Measurements from ENCODE around the gene CACNA2D3. TPM values are rescaled to one million over a fixed set of nuclear protein-coding genes. Genes with fewer than 3 reads are reported as not detected.

CACNA2D3 gene
- polyA plus RNA-seq, 3 donors, result 8.3 to 21.5 (median 10.4) TPM

DNA sequence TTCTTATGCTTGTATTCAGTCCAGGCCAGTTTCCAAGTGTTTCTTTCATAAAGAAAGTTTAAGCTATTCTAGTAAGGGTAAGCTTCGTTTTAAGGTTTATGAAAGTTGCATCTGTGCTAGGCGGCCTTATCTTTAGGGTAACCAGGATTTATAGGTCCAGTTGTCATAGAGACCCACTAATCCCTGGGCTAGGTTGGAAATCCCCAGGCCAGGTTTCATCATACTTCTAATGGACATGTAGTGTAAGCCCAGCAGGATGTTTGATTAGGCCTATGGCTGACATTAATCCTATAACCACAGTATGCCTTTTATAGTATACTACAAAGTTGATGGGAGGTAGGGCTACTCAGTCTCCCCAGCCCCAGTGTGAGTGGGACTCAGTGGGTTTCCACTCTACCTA is 312.4 kb downstream of the CACNA2D3 start:
- no peaks in the 10 kb centered on the region for H4K20me1 ChIP-seq (ENCODE audit: insufficient read depth, low read length)
- H3K4me1 Mint-ChIP-seq, result no peaks in the 10 kb centered on the region
- no CpG with 5 or more reads among the region's 2 CpGs for WGBS (ENCODE audit: insufficient coverage)

DNA sequence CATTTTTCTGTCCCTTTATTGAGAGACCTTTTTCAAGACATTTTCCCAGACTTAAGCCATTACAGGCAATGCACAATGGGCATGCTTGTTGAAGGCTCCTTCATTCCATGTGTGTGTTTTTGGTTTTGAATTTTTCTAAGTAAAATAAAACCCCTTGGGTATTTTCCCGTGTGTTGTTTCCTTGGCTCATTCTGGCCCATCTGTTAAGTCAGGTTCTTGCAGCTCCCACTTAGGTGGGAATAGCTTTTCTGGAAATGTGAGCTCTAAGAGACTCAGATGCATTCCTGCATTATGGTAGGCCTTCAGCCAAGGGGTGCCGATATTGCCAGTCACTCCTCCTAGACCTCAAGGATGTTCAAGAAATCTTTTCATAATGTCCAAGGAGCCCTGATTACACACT is 314.9 kb downstream of the CACNA2D3 start:
- no peak for DNase-seq
- WGBS (ENCODE audit: insufficient coverage), result 89% methylated on average over 1 of the region's 2 CpGs
- no peaks in the 10 kb centered on the region for H3K36me3 Mint-ChIP-seq

More for the DNA sequence above, 312.4 kb downstream of the CACNA2D3 start:
- Mint-ChIP-seq H3K4me3 (no peak overlapping the region), H3K27me3 (ENCODE audit: low read depth in 3 of 3) (peaks cover 1 to 2% (median 2%) of the 10 kb centered on the region in 3 donors), H3K36me3 (no peaks in the 10 kb centered on the region), H3K9me3 (peaks cover 0 to 3% (median 0%) of the 10 kb centered on the region in 7 donors), H3K27ac (no peak overlapping the region)
- H3K9ac ChIP-seq (ENCODE audit: insufficient read depth, low read length, poor library complexity, severe bottlenecking), result no peak overlapping the region
- intact Hi-C loops (cut with micrococcal nuclease), result no loop called here
- no peak overlapping the region for H3K4me2 ChIP-seq (replicated peaks; ENCODE audit: extremely low read depth, low read length, poor library complexity, severe bottlenecking)
- H3K9me3 ChIP-seq (replicated peaks in 1 of 2; ENCODE audit: control insufficient read depth in 1 of 2, insufficient read depth in 1 of 2, low read length in 2 of 2), result no peaks in the 10 kb centered on the region
- DNase-seq, result no peak
- H3K4me1 ChIP-seq (ENCODE audit: control insufficient read depth in 1 of 2, insufficient read depth in 2 of 2, low read length in 2 of 2), result no peaks in the 10 kb centered on the region
- H3K36me3 ChIP-seq (replicated peaks in 1 of 2; ENCODE audit: control insufficient read depth in 1 of 2, insufficient read depth in 2 of 2, low read length in 2 of 2), result no peaks in the 10 kb centered on the region
- H2AFZ ChIP-seq (ENCODE audit: insufficient read depth, low read depth, low read length, poor library complexity, severe bottlenecking), result no peak overlapping the region
- H3K27me3 ChIP-seq (ENCODE audit: control insufficient read depth in 2 of 2, insufficient read depth in 2 of 2, low read length in 2 of 2), result no peaks in the 10 kb centered on the region
- H3K4me3 ChIP-seq (replicated peaks in 1 of 3; ENCODE audit: low read depth in 2 of 3, low read length in 3 of 3), result no peak overlapping the region
- no peak overlapping the region for H3K27ac ChIP-seq (ENCODE audit: low read depth in 1 of 2, low read length in 2 of 2)
- H3K79me2 ChIP-seq (ENCODE audit: insufficient read depth, low read length), result no peaks in the 10 kb centered on the region
- TF ChIP-seq, protein P1, sequence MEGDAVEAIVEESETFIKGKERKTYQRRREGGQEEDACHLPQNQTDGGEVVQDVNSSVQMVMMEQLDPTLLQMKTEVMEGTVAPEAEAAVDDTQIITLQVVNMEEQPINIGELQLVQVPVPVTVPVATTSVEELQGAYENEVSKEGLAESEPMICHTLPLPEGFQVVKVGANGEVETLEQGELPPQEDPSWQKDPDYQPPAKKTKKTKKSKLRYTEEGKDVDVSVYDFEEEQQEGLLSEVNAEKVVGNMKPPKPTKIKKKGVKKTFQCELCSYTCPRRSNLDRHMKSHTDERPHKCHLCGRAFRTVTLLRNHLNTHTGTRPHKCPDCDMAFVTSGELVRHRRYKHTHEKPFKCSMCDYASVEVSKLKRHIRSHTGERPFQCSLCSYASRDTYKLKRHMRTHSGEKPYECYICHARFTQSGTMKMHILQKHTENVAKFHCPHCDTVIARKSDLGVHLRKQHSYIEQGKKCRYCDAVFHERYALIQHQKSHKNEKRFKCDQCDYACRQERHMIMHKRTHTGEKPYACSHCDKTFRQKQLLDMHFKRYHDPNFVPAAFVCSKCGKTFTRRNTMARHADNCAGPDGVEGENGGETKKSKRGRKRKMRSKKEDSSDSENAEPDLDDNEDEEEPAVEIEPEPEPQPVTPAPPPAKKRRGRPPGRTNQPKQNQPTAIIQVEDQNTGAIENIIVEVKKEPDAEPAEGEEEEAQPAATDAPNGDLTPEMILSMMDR (IDR thresholded peaks at IDR 0.05), result no peak

More for the DNA sequence above, 314.9 kb downstream of the CACNA2D3 start:
- no peaks in the 10 kb centered on the region for H3K79me2 ChIP-seq (ENCODE audit: insufficient read depth, low read length)
- Mint-ChIP-seq H3K27ac (no peak overlapping the region), H3K4me1 (no peaks in the 10 kb centered on the region), H3K4me3 (no peak overlapping the region), H3K9me3 (peaks cover 0 to 3% (median 0%) of the 10 kb centered on the region in 7 donors), H3K27me3 (ENCODE audit: low read depth in 3 of 3) (peaks cover 2 to 4% (median 2%) of the 10 kb centered on the region in 3 donors)
- H3K9ac ChIP-seq (ENCODE audit: insufficient read depth, low read length, poor library complexity, severe bottlenecking), result no peak overlapping the region
- no peaks in the 10 kb centered on the region for H3K4me1 ChIP-seq (ENCODE audit: control insufficient read depth in 1 of 2, insufficient read depth in 2 of 2, low read length in 2 of 2)
- H3K36me3 ChIP-seq (replicated peaks in 1 of 2; ENCODE audit: control insufficient read depth in 1 of 2, insufficient read depth in 2 of 2, low read length in 2 of 2), result no peaks in the 10 kb centered on the region
- H3K27ac ChIP-seq (ENCODE audit: low read depth in 1 of 2, low read length in 2 of 2), result no peak overlapping the region
- H4K20me1 ChIP-seq (ENCODE audit: insufficient read depth, low read length), result no peaks in the 10 kb centered on the region
- no peak overlapping the region for H3K4me2 ChIP-seq (replicated peaks; ENCODE audit: extremely low read depth, low read length, poor library complexity, severe bottlenecking)
- intact Hi-C loops (cut with micrococcal nuclease), result no loop called here
- TF ChIP-seq, protein P1 (IDR thresholded peaks at IDR 0.05), result no peak
- no peaks in the 10 kb centered on the region for H3K9me3 ChIP-seq (replicated peaks in 1 of 2; ENCODE audit: control insufficient read depth in 1 of 2, insufficient read depth in 1 of 2, low read length in 2 of 2)
- H3K27me3 ChIP-seq (ENCODE audit: control insufficient read depth in 2 of 2, insufficient read depth in 2 of 2, low read length in 2 of 2), result no peaks in the 10 kb centered on the region
- no peak overlapping the region for H3K4me3 ChIP-seq (replicated peaks in 1 of 3; ENCODE audit: low read depth in 2 of 3, low read length in 3 of 3)
- no peak overlapping the region for H2AFZ ChIP-seq (ENCODE audit: insufficient read depth, low read depth, low read length, poor library complexity, severe bottlenecking)

Data from CD14-positive monocyte (primary cell).